OCI-M1 (cell line): ENCODE data around the gene PHLPP1.

Experiments
- DNase-seq: peaks from one replicate; lab custom pipeline; 2025; lab: John Stamatoyannopoulos, UW

Gene PHLPP1

DNA sequence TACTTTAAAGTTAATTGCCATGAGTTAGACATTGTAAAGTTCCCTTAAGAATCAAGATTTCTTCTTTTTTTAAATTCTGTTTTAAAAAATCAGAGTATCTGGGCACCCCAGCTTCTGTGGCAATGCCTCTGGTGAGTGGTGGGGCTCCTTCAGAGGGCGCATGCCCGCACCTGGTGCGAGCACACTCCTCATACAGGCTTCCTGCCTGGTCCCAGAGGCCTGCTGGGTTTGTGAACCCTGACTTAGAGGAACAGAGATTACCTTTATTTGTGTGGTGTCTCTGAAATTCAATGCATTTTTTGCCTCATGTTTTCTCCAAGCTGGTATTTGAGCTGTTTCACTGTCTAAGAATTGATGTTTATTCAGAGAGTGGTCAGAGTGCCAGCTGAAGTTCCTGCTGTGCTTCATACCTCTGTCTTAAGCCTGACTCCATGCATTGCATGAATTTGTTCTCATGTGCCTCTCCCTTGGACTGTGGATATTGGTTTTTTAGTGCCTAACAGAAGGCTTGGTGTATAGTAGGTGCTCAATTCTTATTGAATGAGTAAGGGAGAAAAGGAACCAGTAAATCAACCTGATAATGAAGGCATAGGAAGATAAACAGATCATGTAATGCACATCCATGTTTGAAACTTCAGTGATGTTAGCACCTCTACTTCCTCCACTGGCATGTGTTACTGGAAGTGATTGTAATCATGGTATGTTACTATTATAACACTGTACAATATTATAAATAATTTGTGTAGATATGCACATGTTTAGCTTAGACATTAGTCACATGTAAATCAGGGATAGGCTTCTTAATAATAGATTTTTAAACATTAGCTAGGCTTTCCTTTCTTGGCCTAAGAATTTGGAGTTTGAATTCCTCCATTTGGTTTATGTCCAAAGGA lies 29.0 kb downstream of the PHLPP1 start:
- DNase-seq, result peak; percentile 37

DNA sequence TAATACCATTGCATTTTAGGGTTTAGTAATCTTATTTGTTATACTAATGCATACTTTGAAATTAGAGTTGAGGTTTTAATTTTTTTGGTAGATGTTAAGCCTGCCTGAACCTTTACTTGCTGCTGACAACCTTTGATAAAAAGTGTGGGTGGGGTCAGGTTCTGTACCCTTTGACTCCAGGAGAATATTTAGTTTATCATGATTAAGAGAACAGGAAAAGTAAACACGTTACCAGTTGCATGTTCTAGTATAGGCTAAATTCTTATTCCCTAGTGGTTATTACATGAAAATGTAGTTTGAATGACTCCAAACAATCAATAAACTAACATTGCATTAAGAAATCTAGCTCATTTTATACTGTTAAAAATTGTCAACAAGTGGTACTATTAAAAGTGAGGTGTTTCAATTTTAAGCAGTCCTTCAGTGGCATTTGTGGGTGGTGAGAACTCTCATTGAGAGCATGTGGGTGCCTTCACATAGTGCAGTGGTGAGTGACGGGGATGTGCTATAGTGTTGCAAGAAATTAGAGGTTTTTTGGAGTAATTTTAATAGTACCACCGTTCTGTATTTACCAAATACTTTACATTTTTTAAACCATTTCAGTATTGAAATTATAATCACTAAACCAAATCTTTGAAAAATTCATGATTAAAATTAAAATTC lies 29.9 kb downstream of the PHLPP1 start:
- DNase-seq, result no peak

DNA sequence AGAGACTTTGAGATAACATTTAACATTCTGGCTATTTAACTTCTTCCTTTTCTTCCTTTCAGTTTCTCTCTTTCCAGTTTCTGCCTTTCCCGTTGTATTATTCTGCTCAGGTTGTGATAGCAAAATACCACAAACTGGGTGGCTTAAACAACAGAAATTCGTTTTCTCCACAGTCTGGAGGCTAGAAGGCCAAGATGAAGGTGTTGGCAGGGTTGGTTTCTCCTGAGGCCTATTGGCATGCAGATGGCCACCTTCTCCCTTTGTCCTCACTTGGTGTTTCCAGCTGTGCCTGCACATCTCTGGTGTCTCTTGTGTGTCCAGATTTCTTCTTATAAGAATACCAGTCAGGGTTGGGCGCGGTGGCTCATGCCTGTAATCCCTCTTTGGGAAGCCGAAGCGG lies 34.0 kb downstream of the PHLPP1 start:
- peak; percentile 36 for DNase-seq

DNA sequence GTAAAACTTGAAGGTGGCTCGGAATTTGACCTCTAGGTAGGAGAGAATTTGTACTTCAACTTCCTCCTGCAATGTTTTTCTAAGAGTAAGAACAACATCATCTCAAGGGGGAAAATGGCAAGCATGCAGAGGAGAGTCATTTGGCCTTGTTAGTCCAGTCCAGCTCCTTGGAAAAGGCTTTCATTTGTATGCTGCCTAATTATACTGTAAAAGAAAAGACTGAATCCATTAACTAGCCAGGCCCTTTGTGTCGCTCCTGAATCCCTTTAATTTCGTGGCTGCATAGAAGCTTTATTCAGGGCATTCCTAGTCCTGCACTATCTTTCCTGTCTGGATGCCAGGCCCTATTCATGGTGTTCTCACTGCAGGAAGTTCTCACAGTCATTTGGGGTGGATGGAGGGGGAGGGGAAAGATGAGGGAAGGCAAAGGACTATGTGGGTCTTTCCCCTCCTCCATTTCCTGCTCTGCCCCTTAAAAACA lies 36.0 kb downstream of the PHLPP1 start:
- DNase-seq, result no peak

DNA sequence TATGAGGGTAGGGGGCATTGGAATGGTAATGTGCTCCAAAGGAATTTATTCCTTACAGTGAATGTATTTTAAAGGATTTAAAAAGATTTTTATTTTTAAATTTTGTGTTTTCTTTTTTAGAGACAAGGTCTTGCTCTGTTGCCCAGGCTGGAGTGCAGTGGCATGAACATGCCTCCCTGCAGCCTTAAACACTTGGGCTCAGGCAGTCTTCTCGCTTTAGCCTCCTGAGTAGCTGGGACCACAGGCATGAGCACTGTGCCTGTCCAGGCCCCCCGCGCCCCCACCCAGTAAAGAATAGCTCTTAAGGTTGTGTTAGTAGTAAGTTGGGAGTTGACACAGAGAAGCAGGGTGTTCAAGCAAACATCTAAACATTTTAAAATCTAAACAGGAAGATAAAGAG lies 36.6 kb downstream of the PHLPP1 start:
- no peak for DNase-seq

- no peak for DNase-seq
These were observed 38.7 kb downstream of the PHLPP1 start for GRCh38 chr18:62754026-62754425.

GRCh38 chr18:62755454-62755853 lies 40.1 kb downstream of the PHLPP1 start:
- DNase-seq, result no peak

- DNase-seq, result no peak
These were observed 40.6 kb downstream of the PHLPP1 start for GRCh38 chr18:62755946-62756345.

DNA sequence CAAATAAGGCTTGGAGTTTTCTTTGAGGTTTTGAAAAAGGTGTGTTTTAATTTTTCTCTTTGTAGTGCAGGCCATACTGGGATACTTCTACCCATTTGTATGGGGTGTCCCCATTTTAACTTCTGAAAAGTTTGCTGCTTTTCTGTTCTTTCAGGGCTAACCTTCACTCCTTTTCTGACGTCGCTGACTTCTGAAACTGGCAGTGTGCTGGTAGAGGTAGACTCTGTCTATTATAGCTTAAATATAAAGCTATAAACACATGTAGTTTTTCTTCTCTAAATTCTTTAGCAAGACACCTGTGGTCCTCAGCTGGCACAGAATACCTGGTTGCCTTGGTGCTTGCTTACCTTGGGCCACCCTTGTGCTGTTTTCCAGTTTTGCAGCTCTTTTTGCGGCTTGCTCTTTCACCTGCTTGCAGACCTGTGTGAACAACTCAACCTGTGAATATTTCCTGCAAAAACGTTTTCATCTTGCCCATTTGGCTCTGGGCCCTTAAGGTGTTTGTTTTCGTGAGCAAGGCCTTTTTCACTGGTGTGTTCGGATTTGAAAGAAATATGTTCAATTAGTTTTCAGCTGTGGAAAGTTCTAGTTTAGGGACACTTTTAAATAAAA lies 42.2 kb downstream of the PHLPP1 start:
- no peak for DNase-seq

- DNase-seq, result no peak
These were observed 43.2 kb downstream of the PHLPP1 start for GRCh38 chr18:62758591-62758990.

- no peak for DNase-seq
These were observed 44.5 kb downstream of the PHLPP1 start for GRCh38 chr18:62759704-62760402.

GRCh38 chr18:62760403-62760734 lies 45.0 kb downstream of the PHLPP1 start:
- DNase-seq, result no peak

GRCh38 chr18:62763101-62763521 lies 47.8 kb downstream of the PHLPP1 start:
- no peak for DNase-seq

DNA sequence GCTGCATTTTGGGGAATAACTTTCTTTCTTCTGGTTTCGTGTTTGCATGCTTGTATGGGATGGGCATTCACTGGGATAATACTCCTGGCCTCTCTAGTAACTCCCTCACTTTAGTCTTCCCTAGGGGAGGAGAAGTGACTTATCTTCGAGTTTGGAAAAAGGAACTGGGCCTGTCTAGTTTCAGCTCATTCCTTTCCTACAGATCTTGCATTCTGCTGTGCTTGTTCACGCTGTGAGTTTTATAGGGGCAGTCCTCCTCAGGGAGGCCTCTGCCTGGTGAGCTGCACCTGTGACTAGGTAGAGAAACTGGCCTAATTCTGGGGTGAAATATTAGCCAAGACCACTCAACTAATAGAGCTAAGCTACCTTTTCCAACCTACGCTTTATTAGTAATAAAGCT lies 50.9 kb downstream of the PHLPP1 start:
- no peak for DNase-seq

- no peak for DNase-seq
These were observed 52.0 kb downstream of the PHLPP1 start for GRCh38 chr18:62767321-62767720.

GRCh38 chr18:62767836-62768557 lies 52.7 kb downstream of the PHLPP1 start:
- DNase-seq, result peak; percentile 13

GRCh38 chr18:62768558-62768943 lies 53.2 kb downstream of the PHLPP1 start:
- no peak for DNase-seq

- DNase-seq, result no peak
These were observed 53.9 kb downstream of the PHLPP1 start for GRCh38 chr18:62769216-62769615.

- DNase-seq, result no peak
These were observed 56.3 kb downstream of the PHLPP1 start for GRCh38 chr18:62771494-62772270.

DNA sequence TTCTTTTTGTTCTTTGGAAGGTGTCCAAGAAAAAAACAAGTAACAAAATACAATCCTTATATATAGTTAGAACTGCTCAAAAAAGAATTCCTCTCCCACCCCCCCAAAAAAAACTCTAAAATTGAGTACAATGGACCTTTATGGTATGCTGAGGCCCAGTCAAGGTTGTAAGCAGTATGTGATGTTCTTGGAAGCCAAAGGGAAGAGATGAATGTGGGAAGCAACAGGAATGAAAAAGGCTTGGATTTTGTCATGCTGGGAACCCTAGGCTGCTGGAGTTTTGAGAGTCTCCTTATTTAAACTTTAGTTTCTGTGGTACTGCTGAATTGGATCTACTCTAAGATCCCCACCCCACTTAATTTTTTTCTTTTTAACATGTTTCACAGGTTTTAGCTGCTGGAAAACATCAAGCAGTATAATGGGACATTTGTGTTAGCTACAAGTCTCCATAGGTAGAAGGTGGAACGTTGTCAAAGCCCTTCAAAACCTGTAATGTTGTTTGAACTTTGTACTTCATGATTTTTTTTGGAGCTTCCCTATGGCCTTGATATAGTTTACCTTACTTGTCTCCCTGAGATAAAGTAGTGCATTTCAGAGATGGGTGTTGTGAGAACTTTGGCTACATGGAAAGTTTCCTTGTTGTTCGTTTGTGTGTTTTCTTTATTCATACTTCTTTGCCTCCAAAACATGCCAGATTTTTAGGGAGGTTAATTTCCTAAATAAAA lies 57.7 kb downstream of the PHLPP1 start:
- no peak for DNase-seq
